GM19468 (cell line): ENCODE results near the gene EP400.
"Not testable (repeated sequence)": the region's sequence is repeated elsewhere in the genome, so short reads cannot be mapped to it uniquely, and the experiment has no call there.

Experiments
- ATAC-seq: cut with Tn5 transposase; IDR thresholded peaks from one replicate; pipeline ENCODE4 v1.9.1; 2021; ENCODE audit warnings: mild to moderate bottlenecking, moderate library complexity, moderate number of reproducible peaks; ENCODE audit not compliant: unreplicated experiment; ENCODE audit errors: extremely low read depth

Gene EP400

DNA sequence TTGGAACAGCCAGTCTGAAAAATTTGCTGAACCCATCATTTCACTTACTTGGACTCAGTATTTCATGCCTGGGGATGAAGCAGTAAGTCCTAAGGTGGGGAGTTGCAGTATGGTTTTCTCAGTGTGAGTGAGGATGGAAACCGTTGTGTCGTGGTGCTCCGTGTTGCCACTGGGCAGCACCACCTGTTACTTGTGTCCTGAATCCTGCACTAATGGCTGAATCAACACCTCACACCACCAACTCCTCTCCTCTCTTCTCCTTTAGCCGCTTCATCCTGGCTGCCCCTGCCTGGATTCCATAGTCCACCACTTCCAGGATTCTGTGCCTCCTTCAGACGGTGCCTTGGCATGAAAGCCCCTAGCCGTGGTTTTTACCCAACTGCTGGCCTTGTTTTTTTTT lies 3.0 kb upstream of the EP400 start:
- no peak for ATAC-seq

DNA sequence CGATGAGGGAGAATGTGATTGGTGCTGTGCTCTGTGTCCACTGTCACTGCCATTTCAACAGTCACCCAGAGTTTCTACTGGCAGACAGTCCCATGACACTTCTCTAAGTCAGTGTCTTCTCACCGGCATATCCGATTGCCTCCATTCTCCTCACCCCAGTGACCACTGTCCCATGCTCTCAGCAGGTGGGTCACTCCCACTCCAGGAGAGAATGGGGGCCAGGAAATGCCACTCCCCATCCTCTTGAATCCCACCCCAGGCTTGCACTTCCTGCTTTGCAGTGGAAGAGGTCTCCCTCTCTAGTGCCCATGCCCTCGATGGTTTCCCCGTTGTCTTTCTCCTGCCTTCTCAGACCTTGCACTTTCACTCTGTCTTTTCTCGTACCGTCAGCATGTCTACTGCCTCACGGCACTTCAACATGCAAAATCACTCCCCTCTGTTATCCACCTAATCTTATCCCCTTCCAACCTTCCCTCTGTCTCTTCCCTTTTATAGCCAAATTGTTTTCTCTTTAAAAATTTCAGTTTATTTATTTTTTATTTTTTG lies 2.2 kb upstream of the EP400 start:
- ATAC-seq: no peak

DNA sequence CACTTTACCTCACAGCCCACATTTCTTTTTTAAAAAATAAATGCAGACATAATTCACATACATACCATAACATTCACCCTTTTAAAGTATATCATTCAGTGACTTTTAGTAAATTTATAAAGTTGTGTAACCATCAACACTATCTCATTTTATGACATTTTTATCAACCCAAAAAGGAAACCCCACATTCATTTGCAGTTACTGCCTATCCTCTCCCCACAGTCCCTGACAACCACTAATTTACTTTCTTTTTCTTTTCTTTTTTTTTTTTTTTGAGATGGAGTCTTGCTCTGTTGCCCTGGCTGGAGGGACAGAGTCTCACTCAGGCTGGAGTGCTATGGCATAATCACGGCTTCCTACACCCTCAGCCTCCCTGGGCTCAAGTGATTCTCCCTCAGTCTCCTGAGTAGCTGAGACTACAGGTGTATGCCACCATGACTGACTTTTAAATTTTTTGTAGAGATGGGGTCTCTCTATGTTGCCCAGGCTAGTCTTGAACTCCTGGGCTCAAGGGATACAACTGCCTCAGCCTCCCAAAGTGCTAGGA lies 1.5 kb upstream of the EP400 start:
- no peak for ATAC-seq

DNA sequence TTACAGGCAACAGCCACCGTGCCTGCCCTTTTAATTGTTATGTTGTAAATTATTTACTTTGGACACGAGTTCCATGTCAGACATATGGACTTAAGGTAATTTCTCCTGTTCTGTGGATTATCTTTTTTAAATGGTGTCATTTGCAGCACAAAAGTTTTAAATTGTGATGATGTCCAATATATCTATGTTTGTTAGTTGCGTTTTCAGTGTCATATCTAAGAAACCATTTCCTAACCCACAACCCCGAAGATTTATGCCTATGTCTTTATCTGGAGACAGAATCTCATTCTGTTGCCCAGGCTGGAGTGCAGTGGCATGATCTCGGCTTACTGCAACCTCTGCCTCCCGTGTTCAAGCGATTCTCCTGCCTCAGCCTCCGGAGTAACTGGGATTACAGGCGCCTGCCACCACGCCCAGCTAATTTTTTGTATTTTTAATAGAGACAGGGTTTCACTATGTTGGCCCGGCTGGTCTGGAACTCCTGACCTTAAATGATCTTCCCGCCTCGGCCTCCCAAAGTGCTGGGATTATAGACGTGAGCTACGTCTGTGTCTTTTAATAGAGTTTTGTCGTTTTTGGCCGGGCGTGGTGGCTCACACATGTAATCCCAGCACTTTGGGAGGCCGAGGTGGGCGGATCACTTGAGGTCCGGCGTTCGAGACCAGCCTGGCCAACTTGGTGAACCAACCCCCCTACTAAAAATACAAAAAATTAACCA lies 870 bp upstream of the EP400 start:
- ATAC-seq: not testable (repeated sequence)

DNA sequence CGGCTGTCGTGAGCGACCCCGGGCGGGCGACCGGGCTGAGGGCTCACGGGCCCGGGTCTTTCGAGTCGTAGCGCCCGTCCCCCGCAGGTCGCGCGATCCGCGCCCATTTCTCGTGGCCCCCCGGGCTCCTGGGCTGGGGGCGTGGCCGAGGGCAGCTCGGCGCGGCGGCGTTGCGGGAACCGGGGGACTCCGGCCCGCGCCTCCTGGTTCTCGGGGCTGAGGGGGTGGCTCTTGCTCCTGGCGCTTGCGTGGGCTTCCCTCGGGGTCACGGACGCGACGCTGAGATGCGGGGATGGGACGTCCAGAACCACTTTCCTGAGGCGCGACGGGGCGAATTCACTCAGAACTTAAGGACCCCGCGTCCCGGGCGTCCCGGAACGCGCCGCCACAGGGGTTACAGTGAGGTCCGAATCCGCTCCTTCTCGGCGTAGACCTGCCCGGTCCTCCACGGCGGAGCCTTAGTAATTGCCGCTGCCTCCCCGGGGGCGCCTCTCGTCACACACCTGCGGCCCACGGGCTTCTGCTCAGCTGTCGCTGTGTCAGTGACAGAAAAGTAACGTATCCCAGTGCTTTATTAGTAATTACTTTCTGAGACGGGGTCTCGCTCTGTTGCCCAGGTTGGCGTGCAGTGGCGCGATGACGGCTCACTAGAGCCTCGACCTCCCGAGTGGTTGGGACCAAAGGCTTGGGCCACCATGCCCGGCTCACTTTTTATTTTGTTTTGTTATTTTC lies 606 bp downstream of the EP400 start:
- no peak for ATAC-seq

DNA sequence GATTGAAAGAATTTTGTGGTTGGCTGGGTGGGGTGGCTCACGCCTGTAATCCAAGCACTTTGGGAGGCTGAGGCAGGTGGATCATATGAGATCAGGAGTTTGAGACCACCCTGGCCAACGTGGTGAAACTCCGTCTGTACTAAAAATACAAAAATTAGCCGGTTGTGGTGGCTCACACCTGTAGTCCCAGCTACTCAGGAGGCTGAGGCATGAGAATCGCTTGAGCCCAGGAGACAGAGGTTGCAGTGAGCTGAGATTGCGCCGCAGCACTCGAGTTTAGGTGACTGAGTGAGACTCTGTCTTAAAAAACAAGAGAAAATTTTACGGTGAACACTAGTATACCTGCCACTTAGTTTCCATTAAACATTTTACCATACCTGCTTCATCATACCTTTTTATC lies 4.1 kb downstream of the EP400 start:
- not testable (repeated sequence) for ATAC-seq

DNA sequence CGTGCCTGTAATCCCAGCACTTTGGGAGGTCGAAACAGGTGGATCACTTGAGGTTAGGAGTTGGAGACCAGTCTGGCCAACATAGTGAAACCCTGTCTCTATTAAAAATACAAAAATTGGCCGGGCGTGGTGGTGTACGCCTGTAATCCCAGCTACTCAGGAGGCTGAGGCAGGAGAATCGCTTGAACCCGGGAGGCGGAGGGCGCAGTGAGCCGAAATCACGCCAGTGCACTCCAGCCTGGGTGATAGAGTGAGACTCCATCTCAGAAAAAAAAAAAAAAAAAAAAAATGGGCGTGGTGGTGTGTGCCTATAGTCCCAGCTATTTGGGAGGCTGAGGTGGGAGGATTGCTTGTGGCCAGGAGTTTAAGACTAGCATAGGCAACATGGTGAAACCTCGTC lies 4.7 kb downstream of the EP400 start:
- not testable (repeated sequence) for ATAC-seq

DNA sequence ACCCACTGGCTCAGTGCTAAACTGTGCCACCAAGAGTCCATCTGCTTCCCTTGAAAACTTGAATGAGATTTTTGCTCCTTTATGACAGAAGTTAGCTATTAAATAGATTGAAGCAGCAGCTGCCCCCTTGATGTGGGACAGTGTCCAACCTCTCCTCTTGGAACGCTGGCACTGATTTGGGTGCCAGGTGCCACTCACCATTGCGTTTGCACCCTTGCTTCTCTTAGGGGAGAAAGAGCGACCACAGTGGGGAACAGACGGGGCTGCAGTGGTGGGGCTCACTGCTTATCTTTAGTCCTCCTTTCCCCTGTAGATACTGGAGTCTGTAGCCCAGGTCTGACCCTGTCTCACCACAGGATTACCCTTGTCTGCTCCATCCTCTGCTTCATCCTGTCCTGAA lies 9.4 kb downstream of the EP400 start:
- ATAC-seq: no peak

DNA sequence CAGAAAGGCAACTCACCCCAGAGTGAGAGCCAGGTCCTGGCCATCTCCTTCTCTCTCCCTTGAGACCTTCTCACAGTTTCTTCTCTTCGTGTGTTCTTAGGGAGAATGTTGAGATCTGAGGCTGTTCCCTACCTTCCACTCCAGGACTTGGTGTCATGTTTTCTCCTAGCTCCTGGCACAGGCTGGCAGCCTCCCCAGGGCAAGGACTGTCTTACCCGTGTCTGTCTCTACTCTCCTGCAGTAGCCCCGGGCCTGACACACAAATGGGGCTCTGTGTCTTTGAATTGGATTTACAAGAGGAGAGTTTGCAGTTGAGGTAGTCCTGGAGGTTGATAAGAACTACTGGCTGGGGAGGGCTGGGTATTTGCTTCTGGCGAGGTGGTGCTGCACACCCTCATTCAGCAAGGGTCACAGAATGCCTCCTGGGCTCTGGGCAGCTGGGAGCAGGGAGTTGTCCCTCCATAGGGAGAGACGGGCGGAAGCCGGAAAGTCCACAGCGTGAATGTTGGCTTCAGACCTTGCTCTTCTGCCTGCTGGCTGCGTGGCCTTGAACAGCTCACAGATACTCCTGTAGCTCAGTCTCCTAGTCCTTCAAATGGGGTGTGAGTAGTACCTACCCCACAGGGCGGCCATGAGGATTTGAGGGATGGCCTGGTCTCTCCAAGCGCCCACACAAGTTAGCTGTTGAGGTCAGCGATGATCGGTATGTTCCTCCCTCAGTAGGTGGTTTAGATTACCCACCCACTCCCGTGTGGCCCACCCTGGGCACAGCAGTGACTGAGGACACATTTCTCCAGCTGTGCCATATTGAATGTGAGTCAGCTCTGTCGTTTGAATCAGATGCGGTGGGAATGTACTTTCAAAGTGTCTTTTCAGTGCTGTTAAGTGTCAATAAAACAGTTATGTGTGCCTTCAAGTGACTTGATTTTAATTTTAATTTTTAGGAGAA lies 10.2 kb downstream of the EP400 start:
- no peak for ATAC-seq

DNA sequence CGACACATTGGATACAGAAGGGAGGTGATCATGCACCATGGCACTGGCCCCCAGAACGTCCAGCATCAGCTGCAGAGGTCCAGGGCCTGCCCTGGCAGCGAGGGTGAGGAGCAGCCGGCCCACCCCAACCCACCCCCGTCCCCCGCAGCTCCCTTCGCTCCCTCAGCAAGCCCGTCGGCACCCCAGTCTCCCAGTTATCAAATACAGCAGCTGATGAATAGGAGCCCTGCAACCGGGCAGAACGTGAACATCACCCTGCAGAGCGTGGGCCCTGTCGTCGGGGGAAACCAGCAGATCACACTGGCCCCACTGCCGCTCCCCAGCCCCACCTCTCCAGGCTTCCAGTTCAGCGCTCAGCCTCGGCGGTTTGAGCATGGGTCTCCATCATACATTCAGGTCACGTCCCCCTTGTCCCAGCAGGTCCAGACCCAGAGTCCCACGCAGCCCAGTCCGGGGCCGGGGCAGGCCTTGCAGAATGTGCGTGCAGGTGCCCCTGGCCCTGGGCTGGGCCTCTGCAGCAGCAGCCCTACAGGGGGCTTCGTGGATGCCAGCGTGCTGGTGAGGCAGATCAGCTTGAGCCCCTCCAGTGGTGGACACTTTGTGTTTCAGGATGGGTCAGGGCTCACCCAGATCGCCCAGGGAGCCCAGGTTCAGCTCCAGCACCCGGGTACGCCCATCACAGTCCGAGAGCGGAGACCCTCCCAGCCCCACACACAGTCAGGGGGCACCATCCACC lies 11.0 kb downstream of the EP400 start:
- ATAC-seq: not testable (repeated sequence)

DNA sequence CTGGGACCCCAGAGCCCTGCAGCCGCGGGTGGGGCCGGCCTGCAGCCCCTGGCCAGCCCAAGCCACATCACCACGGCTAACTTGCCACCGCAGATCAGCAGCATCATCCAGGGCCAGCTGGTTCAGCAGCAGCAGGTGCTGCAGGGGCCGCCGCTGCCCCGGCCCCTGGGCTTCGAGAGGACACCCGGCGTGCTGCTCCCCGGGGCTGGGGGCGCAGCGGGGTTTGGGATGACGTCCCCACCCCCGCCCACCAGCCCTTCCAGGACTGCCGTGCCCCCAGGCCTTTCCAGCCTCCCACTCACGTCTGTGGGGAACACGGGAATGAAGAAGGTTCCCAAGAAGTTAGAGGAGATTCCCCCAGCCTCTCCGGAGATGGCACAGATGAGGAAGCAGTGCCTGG lies 11.6 kb downstream of the EP400 start:
- not testable (repeated sequence) for ATAC-seq

DNA sequence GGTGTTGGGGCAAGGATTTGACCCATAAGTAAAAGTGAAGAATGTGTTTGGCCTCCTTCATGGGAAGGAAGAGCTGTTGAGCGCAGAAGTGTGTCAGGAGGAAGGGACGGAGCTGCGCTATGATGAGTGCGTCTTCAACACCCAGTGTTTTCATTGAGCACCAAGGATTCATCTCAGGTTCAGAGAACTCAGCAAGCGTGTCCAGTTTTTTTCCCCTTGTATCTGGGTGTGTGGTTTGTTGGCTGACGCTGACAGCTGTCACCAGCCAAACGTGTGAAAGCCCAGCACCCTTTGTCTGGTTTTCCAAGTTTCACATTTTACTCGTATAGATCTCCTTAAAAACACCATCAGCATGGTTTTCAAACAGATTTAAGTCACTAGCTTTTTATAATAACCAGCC lies 12.3 kb downstream of the EP400 start:
- ATAC-seq: no peak

DNA sequence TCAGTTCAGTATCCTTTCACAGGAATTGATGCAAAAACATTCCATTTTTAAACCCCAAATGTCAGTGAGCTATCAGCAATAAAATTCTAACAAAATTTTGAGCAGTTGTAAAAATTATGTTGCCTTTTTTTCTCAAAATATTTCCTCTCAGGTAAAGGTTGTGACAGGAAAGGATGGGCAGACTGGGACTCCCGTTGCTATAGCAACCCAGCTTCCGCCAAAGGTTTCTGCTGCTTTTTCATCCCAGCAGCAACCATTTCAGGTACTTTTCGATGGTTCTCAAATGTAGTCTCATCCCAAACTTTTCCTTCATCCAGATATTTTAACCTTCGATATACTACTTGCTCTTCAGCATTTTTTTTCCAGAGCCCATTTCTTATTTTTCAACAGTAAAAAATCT lies 13.6 kb downstream of the EP400 start:
- ATAC-seq: no peak

DNA sequence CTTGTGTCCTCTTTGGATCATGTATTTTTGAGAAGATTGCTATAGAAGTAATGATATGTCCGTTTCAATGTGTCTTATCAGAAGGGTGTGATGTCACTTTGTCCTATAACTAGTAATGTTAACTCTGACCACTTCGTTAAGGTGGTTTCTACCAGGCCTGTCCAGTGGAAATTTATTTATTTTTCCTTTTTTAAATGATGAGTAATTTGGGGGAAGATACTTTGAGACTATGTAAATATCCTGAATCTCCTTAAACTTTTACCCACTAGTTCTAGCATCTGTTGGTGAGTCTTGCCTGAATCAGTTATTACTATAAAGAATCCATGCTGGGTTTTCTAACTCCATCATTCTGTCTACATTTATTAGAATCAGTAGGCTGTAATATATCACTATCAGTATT lies 15.3 kb downstream of the EP400 start:
- ATAC-seq: no peak

DNA sequence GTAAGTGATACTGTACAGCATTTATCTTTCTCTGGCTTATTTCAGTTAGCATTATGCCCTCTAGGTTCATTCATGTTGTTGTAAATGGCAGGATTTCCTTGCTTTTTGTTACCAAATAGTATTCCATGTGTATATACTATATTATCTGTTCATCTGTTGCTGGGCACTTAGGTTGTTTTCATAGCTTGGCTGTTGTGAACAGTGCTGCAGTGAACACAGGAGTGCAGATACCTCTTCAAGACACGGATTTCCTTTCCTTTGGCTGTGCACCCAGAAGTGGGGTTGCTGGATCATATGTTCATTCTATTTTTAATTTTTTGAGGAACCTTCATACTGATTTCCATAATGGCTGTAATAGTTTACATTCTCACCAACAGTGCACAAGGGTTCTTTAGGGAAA lies 21.5 kb downstream of the EP400 start:
- no peak for ATAC-seq

DNA sequence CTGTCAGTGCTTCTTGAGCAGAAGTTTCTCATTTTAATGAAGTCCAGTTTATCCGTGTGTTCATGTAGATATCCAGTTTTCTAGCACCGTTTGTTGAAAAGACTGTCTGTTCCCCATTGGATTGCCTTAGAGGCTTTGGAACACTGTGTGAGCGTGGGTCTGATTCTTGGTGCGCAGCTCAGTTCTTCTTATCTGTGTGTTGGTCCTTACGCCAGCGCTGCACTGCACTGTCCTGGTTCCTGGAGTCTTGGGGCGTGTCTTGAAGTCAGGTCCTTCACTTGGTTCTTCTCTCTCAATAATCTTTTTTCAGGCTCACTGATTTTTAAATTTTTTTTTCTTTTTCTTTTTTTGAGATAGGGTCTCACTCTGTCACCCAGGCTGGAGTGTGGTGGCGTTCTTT lies 25.5 kb downstream of the EP400 start:
- ATAC-seq: no peak

DNA sequence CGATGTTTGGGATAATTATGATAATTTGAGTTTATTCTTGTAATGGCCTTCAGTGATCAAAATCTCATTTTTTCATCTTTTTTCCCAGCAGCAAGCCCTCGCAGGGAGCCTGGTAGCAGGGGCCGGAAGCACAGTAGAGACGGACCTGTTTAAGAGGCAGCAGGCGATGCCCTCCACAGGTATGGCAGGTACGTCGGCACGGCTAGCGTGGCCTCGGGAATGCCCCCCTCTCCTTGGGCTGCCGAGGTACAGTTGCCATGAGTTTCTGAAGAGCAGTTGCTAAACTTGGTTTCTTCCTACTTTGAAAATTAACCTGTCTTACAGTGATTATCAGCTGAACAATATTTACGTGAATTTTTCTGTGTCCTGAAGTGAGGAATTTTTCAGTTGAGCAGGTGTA lies 29.9 kb downstream of the EP400 start:
- ATAC-seq: no peak

DNA sequence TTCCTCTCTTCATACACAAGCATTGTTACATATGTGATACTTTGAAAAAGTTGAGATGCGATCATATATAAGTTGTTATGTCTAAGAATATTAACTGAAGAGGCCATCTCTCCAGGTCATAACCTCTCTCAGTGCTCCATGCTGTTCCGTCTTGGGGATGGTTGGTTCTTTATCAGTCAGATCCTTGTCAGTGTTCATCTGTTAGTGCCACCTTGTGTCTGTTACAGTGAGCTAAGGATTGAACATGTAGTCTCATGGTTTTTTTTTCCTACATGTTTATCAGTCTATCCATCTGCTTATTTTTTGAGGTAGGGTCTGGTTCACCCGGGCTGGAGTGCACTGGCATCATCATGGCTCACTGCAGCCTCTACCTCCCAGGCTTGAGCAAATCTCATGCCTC lies 30.5 kb downstream of the EP400 start:
- ATAC-seq: no peak

DNA sequence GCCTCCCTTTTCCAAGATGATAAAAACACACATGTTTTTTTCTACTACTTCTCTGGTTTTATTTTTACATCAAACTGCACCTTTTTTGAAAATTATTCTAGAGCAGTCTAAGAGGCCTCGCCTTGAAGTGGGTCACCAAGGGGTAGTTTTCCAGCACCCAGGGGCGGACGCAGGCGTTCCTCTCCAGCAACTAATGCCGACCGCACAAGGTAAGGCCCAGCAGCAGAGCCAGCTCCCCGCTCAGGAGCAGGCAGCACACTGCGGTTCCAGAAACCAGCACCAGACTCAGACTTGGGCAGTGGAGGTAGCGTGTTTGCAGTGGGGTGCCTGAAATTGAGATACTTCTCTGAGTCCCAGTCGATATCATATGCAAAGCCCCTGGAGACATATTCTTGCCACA lies 31.6 kb downstream of the EP400 start:
- no peak for ATAC-seq

DNA sequence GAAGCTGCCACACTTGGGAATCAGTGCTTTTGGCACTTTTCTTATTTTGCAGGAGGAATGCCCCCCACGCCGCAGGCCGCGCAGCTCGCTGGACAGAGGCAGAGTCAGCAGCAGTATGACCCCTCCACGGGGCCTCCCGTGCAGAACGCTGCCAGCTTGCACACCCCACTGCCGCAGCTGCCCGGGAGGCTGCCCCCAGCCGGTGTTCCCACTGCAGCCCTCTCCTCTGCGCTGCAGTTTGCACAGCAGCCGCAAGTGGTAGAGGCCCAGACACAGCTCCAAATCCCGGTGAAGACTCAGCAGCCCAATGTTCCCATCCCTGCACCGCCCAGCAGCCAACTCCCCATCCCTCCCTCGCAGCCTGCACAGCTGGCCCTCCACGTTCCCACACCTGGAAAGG lies 32.3 kb downstream of the EP400 start:
- no peak for ATAC-seq
